Epithelial cell of umbilical artery (primary cell): ENCODE measurements around the gene SLC18A3. TPM values are rescaled to one million over a fixed set of nuclear protein-coding genes. Genes with fewer than 3 reads are reported as not detected.

ENCODE experiments used
- total RNA-seq: library from RNA; depleted of rRNA; stranded (reverse); fragments of >200 nt; gene quantifications from 2 replicates; pipeline ENCODE4 v1.2.3, GENCODE V29; 2014

Gene SLC18A3
- not detected in 2 replicates for total RNA-seq

DNA sequence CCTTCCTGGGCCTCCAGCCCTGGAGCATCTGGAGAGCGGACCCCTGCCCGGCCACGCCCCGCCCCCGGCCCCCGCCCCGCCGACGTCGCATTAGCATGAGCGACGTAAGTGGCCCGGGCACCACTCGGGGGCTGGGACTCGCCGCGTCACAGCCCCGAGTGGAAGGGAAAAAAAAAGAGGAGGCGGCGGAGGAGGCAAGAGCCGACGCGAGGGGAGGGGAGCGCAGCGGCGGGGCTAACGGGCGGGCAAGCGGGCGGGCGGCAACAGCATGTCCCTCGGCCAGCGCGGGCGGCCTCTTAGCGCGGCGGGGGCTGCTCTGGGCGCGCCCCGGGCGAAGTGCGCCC lies at the start of gene SLC18A3:
TSS of gene SLC18A3 (plus strand) at position 197 of the 344 bp plus-strand sequence. CDS start 431 bp downstream, outside the sequence.

DNA sequence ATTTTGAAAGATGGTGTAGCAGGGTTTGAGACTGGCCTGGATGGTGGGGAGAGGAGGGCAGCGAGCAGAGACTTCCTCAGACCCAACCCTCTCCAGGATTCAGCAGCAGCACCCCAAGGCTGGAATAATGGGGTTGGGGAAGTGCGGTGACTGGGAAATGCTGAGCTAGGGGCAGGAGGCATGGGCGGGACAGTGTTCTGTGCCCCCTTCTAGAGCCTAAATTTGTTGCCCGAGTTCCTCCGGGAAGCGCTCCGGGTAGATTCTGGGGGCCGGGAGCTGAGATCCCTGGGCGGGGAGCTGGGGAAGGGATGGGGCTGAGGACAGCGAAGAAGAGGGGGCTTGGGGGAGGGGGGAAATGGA lies 3.8 kb downstream of the SLC18A3 start, which contains the start of gene CHAT:
TSS of gene CHAT (plus strand) at position 156 of the 360 bp plus-strand sequence. CDS start at position 309, 153 bp downstream.

Other genes with a start within 250 kb of the SLC18A3 start
- not detected in 2 replicates for gene DRGX, start 214.2 kb upstream of the SLC18A3 start, total RNA-seq
- 27.3 and 45.9 TPM in 2 replicates for gene ERCC6, start 71.2 kb upstream of the SLC18A3 start, total RNA-seq
- gene CHAT, start 3.7 kb downstream of the SLC18A3 start, total RNA-seq, result not detected in 2 replicates
- not detected in 2 replicates for gene C10orf53, start 69.3 kb downstream of the SLC18A3 start, total RNA-seq
- gene OGDHL, start 152.0 kb downstream of the SLC18A3 start, total RNA-seq, result 0.91 and 1.6 TPM in 2 replicates